HG03108 (cell line): ENCODE data around the gene FRMD3.

Experiments
- ATAC-seq: cut with Tn5 transposase; IDR thresholded peaks from one replicate; pipeline ENCODE4 v1.9.1; 2021; ENCODE audit warnings: moderate library complexity; ENCODE audit not compliant: unreplicated experiment

Gene FRMD3

DNA sequence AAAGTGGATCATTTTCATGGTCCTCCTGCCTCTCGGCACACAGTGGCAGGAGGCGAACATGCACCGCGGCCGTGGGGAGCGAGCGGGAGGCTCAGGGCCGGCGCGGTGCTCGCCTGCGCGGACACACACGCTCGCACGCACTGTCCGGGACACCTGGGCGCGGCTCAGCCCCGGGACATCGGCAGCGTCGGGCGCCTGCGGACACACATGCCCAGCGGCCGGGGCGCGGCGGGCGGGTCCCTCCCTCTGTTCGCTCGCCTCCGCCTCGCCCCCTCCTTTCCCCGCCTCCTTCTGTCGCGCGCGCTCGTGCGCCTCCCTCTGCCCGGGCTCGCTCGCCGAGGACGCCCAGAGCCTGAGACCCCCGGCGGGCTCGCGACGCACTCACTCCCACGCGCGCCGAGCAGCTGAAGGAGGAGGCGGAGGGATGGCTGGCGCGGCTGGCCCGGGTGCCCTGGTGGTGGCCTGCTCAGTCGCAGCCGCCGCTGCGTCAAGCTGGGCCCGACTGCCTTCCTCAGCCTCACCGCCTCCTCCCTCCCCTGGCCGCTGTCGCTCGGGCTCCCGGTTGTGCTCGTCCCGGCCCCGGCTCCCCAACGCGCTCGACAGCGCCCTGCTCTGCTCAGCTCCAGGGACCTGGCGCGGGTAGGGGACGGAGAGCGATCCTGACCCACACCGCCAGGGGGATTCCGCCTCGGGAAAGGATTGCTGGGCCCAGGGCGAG, at the start of gene FRMD3:
Gene FRMD3, minus strand, starts transcription at position 230 of the 718 bp plus-strand sequence. Its CDS starts 170 bp downstream, at position 60.
- peak; percentile 60 for ATAC-seq

DNA sequence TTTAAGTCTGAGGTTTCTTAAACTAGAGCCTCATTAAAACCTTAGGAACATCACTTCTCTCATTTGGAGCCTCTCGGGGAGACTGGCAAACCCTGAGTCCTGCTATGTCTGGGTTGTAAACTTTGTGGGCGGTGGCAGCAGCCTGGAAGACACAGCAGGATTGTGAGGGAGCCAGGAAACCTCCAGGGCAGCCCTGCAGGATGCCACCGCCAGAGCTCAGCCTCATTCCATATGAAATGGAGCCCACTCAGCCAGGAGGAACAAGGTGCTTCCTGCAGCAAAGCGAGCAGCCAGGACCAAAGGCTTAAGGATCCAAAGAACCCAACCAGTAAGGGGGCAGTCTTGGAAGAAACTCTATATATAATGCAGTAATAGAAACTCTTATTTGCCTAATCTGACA, 46.8 kb upstream of the FRMD3 start:
- no peak for ATAC-seq

DNA sequence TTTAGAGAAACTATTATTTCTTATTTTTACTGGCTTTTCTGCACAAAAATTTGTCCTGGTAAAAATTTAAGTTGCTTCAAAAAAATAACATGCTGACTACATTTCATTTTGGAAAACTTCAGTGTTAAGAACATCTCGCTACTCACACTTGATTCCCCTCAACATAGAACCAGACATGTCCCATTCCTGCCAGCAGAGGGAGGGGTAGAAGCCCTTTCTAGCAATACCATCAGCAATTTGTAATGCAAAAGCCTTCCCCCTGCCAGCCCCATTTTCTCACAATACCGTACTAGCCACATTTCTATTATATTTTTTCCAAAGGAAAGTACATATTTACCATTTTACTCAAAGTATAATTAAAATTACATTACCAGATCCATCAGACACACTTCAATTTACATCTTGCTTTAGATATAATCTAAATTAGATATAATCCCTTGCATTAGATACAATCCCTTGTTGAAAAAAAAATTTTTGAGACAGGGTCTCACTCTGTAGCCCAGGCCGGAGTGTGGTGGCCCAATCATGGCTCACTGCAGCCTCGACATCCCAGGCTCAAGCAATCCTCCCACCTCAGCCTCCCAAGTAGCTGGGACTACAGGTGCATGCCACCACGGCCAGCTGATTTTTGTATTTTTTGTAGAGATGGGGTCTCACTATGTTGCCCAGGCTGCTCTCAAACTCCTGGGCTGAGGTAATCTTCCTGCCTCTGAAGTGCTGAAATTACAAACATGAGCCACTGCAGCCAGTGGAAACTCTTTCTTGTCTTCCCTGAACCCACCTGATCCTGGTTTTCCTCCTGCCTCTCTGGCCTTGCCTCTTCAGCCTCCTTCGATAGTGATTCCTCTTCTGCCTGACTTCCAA, 45.2 kb upstream of the FRMD3 start:
- ATAC-seq: no peak

DNA sequence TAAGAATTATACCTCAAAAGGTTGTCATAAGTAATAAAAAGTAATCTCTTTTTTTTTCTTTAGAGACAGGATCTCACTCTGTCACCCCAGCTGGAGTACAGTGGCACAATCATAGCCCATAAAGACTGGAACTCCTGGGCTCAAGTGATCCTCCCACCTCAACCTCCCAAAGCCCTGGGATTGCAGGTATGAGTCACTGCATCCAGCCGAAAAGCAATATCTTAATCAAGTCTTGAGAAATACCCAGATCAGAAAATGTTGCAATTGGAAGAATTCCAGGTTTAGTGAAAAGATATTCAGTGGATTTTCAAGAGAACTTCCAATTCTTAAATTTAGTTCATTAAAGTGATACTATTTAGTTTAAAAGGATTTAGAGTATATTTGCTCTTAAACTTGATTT, 43.8 kb upstream of the FRMD3 start:
- ATAC-seq: no peak

DNA sequence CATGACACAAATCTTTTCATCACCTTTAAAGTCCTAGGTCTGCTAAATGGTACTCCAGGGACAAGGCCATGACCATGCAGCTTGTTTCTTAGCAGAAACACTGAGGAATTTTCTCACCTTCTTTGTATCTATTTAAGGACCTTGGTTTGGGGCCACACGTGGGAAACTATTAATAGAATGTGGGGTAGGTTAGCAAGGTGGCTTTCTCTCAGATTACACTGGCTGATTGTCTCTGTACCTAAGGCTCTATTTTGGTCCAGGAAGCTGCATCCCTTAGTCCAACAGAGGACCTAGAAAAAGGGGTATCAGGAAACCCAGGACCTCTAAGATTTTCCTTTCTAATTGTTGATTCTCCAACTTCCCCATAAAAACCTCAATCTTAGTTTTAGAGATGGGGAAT, 36.3 kb upstream of the FRMD3 start:
- no peak for ATAC-seq

DNA sequence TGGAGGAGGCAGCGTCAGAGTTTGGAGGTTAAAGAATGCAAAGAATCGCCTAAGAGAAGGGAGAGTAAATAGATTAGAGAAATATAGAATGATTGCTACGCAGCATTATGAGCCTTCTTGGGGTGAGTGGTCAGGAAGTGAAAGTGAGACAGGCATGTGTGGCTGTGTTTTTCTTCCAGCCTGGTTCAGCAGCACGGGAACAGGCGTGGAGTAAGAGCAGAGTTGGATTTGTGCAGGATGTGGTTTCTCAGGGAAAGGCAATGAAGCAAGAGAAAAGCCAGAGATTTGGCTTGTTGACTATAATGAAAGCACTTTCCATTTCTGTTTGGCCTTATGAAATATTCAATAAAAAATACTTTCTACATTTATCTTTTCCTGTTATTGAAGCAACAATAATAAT, 34.3 kb upstream of the FRMD3 start:
- no peak for ATAC-seq

DNA sequence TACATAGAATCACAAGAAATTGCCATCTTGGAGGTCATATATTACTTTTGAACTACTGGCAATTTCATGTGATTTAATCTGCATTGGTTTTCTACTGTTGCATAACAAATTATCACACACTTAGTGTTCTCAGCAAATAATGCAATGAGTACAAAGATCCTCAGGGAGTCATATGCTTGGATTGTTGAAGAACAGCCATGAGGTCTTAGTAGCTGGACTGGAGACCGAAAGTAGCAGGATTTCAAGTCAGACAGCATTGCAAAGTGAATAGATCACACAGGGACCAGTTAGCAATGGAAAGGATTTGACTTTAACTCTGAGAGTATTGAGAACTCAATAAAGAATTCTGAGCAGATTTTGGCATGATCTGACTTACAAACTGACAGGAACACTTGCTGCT, 32.2 kb upstream of the FRMD3 start:
- no peak for ATAC-seq

DNA sequence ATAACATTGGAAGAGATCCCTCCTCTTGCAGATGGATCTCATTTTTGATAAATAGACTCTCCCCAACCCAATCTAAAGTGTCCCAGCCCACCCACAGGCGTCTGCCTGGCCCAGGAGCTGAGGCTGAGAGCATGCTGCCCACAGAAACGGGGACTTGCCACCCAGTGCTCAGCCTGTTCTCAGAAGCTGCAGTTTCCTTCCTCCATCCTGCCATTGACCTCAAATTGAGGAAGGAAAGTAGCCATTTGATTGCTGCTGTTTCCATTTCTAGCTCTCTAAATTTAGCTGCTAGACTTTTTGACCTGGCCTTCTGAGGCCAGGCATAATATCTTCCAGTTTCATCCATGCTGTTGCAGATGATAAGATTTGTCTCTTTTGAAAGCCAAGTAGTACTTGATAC, 31.1 kb upstream of the FRMD3 start:
- no peak for ATAC-seq

DNA sequence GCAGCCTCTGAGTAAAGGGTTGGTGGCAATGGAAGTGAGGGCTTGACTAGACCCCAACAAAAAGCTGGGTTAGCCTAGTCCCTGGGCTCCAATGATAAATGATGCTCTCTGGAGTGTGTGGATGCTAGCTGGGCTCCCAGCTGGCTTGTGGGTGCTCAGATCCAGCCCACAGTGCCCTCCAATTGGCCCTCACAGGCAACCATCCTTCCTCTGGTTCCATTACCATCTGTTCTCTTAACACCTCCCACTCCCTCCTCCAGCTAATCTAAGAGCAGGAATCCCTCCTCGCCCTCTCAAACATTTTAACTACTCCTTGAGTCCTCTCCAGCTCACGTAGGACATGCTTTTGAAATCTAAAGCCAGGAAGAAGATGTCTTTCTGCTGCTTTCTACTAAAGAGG, 25.2 kb upstream of the FRMD3 start:
- ATAC-seq: no peak

DNA sequence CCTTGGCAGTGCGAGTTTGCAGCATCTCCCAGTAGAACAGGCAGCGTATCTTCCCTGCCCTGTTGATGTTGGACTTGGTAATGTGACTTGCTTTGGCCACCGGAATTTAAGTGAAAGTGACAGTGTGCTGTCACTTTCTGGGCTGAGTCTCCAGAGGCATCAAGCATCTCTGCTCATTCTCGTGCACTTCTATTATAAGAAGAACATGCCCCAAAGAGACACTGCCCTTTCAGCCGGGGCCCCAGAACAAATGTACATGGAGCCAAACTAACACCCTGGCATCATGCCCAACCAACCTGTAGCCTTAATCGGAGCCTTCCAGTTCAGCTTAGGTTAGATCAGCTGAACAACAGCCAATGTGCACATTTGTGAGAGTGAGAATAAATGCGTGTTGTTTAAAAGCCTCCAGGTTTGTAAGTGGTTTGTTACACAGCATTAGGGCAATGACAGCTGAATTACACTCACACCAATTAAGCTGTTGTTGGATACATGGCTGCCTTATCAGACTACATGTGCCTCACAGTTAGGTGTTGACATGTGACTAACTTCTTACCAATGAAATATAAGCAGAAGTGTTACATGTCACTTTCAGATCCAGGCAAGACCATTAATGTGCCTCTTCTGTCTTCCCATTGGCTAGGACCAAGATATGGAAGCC, 22.1 kb upstream of the FRMD3 start:
- ATAC-seq: no peak

DNA sequence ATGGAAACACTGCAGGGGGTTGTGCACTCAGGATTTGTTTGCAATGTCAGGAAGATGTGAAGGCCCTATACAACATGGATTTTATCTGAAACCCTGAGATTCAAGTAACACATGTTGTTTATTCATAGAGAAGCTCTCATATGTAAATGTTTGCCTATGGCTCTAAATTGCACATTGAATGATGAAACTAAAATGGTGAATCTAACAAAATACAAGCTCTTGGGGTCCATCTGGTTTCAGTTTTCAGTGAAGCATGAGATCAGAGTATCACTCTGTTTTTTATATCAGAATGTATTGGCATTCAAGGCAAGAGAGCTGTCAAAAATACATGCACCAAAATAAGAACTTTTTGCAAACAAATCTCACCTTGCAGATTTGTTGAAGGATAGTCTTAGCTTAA, 19.6 kb upstream of the FRMD3 start:
- ATAC-seq: no peak

DNA sequence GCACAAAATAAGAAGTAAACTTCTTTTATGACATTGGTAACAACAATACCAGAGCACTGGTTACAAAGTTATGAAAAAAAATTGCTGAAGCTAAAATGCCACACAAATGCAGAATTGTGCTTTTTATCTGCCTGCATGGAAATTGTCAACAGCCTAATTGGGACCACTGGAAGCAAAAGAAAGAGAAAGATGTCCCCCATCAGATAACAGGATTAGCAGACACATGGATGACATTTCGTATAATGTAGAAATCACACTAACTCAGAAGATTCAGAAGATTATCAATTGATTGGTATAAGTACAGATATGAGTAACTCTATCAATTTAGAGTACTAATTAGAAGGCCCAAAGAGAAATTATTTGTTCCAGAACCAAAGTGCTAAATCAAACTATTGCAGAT, 19.1 kb upstream of the FRMD3 start:
- no peak for ATAC-seq

DNA sequence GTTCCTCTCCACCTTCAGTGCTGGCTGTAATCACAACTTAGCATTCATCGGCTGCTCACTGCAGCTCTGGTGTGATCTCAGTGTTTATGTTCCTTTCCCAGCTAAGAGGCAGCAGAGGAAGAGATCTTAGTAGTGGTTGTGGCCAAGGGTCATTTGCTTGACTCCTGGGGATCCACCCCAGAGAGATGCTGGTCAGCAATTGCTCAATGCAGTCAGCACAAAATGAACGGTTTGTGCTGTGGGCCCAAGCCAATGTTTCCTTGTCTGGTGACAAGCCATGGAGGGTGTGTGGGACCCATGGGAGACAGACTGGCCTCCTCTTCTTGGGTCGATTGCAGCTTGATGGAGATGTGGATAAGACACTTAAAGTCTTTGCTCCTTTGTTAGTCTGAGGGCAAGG, 16.1 kb upstream of the FRMD3 start:
- ATAC-seq: no peak

DNA sequence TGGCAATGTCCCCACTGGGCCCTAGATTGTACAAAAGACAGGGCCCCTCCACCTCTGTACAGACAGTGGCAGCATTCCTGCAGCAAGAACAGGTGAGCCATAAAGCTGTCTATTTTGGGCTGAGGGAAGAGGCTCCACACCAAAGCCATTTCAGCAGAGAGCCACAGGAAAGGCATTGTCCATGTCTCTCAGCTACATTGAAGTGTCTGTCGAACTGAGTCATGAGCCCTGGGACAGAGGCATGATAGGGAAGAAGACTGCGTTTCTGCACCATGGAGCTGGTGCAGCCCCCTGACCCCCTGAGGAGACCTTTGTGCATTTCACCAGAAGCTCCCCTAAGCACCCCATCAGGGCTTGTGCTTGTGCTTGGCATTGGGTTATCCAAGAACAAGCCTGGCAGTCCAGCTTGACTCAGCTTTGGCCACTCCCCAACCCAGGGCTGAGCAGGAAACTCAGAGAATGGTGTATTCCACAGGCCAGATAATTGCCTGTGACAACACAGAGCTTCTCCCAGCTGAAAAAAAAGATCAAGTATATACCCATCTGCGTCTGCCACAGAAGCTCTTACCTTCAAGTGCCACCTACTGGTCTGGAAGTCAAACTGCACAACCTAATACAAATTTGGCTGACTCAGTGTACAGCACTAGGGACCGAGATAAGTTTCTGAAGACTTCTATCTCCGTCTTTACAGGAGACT, 5.9 kb upstream of the FRMD3 start:
- ATAC-seq: peak; percentile 72

DNA sequence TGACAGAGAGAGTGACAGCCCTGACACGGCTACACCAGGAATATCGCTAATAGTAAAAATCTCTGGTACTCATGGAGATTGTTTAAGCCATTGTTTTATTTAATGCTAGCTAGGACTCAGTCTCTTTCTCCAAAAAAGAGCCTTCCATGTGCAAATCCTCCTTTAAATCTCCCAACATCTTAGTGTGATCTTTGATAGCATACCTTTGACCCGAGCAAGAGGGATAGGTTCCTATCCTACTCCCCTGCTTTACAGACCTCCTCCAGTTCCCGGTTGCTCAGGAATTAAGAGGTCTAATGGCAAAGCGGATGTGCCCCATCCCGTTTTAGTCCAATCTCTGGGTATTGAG, 663 bp upstream of the FRMD3 start:
- no peak for ATAC-seq

DNA sequence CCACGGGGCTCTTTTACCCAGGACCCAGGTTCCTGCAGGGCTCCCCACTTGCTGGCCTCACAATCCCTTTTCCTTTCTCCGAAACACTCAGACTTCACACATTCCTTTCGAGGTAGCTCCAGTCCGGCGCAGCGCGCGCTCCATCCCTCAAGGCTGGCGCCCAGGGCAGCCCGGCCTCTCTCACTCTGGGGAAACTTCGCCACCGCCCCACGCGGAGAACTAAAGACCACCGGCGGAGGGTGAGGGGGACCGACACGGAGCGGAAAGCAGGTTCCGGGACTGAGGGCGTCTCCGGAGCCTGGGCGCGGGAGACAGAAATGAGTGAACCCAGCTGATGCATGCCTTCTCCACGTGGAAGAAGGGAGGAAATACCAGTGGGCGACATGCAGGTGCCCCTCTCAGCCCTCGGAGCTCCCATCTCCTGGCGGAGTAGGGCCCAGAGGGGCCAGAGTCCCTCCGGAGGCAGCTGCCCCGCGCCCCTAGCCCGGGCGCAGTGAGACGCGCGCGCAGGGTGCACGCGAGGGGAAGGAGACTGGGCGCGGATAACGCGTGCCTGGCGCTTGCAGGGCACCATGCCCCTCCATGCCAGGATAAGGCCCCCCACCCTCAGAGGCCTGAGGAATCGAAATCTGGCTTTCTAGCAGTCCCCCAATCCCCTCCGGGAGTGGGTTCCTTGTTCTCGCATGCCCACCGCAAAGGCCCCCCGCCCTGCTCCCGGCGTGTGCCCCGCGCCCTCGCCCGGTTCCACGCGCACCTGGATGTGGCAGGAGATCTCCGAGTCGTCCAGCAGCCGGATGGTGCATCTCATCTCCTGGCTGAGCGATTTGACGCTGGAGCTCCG, 650 bp downstream of the FRMD3 start:
- ATAC-seq: no peak

DNA sequence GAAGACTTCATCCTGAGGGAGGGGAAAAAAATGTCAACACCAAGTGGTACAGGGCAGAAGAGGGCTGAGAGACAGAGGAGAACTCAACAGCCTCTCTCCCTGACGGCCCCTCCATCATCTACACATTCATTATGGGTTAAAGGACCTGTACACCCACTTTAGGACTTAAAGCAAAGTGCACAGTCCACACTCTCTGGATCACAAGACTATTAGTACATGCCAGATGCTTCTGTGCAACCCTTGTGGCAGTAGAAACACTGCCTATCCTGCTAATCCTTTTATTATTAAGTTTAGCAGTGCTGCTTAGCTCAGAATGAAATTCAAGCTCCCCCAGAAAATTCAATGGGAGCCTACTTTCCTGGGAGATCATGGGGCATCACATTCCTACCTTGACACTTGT, 1.9 kb downstream of the FRMD3 start:
- ATAC-seq: no peak

DNA sequence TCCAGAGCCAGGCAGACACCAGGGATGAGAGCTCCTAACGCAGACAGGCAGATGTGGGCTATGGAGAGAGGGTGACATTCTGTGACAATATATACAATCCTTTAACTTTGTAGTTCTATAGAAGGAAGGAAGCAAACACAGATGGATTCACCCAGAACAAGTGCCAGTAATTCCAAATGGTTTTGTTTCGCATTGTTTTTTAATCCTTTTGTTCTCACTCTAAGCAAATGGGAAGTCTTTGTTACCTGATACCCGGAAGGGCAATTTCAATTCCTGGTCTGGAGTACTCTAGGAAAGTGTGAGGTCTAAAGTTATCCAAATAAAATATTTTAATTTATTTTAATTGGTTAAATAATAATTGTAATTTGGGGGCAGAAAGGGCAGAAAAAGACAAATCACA, 2.5 kb downstream of the FRMD3 start:
- no peak for ATAC-seq

DNA sequence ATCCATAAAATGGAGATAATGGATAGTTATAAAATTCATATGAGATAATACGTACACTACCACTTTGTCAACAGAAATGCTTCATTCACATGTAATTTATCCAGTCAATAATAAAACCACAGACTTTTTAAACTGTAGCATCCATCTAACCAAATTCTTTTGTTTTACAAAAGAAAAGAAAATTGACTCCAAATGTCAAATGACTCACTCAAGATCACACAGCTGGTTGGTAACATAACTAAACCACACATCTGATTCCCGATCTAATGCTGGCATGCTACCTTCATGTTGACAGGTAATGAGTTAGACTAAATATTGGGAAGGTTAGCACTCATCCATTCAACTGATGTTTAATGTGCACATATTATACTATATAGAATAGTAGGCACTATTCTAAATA, 4.9 kb downstream of the FRMD3 start:
- no peak for ATAC-seq

DNA sequence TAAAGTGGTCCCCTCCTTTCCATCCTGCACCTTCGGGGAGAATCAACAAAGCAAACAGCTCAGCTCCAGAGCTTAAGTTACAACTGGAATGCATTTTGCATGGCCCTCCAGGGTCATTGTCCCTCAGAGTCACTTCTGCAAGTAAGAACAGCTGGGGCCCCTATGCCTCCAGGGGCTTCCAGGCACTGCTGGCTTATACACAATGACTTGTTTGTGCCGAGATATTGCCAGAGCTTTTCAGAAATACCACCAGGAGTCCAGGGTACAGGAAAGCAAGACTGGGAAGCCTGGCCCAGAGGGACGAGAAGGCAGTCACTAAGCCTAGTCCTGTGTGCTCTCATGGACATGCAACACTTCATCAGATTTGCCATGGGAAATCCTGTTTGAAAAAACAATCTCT, 11.3 kb downstream of the FRMD3 start:
- ATAC-seq: no peak

DNA sequence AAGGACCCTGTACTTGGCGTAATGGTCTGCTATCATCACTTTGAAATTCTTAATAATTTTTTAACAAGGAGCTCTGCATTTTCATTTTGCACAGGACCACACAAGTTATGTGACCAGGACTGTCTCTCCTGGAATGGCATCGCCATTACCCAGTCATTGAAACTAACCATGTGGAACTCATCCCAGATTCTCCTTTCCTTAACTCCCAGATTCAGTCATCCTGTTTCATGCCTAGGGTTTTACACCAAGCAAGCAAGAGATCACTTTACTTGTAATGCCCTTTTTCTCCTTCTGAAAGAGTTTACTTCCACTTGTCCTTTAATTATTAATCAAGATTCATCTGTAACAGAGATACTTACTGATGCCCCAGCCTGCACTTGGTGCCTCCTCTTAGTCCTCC, 12.0 kb downstream of the FRMD3 start:
- no peak for ATAC-seq
